ENCODE data around the gene UCP2.

DNA sequence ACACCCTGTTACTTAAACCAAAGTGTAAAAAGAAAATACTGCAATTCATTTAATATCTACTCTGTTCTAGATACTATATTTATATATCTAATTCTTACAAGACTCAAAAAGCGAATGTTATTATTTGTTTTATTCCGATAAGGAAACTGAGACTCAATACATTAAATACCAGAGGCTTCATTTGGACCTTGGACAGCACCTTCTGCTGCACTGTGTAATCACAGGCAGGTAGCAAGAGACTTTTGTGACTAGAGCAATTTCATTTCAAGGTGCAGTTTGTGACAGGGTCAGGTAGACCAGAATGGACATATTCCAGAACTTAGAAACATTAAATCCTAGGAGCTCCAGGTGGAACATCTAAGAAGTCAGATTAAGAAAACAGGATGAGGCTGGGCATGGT is 53.3 kb downstream of the UCP2 start:
- TF ChIP-seq EZH2 (IDR thresholded peaks at IDR 0.05), result no peak
- TF ChIP-seq, protein P1, sequence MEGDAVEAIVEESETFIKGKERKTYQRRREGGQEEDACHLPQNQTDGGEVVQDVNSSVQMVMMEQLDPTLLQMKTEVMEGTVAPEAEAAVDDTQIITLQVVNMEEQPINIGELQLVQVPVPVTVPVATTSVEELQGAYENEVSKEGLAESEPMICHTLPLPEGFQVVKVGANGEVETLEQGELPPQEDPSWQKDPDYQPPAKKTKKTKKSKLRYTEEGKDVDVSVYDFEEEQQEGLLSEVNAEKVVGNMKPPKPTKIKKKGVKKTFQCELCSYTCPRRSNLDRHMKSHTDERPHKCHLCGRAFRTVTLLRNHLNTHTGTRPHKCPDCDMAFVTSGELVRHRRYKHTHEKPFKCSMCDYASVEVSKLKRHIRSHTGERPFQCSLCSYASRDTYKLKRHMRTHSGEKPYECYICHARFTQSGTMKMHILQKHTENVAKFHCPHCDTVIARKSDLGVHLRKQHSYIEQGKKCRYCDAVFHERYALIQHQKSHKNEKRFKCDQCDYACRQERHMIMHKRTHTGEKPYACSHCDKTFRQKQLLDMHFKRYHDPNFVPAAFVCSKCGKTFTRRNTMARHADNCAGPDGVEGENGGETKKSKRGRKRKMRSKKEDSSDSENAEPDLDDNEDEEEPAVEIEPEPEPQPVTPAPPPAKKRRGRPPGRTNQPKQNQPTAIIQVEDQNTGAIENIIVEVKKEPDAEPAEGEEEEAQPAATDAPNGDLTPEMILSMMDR (IDR thresholded peaks at IDR 0.05), result no peak

All from neural progenitor cell (in vitro differentiated cells).